ENCODE measurements around the gene GARS1.

GARS1 gene

DNA sequence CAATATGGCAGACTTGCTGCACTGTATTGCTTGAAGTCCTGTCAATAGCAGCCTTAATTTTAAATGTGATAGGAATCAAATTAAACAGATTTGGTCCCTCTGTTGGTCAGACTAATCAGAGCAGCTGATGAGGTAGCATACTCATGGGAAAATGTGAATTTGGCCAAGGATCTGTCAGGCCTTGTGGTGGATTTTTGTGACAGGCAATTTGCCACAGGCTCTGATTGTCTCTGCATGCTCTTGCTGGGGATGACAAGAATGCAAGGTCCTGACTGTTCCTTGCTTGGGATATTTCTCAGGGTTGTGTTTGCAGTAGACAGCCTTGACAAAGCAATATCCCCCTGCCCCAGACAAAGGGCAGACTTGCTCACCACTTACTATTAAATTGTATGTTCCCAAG, 41.5 kb upstream of the GARS1 start:
- no peak overlapping the region for H3K27ac ChIP-seq
- H3K4me3 ChIP-seq, result no peak overlapping the region
- no peak for DNase-seq (ENCODE audit: low spot score)
- TF ChIP-seq, protein P1, sequence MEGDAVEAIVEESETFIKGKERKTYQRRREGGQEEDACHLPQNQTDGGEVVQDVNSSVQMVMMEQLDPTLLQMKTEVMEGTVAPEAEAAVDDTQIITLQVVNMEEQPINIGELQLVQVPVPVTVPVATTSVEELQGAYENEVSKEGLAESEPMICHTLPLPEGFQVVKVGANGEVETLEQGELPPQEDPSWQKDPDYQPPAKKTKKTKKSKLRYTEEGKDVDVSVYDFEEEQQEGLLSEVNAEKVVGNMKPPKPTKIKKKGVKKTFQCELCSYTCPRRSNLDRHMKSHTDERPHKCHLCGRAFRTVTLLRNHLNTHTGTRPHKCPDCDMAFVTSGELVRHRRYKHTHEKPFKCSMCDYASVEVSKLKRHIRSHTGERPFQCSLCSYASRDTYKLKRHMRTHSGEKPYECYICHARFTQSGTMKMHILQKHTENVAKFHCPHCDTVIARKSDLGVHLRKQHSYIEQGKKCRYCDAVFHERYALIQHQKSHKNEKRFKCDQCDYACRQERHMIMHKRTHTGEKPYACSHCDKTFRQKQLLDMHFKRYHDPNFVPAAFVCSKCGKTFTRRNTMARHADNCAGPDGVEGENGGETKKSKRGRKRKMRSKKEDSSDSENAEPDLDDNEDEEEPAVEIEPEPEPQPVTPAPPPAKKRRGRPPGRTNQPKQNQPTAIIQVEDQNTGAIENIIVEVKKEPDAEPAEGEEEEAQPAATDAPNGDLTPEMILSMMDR (IDR thresholded peaks at IDR 0.05), result no peak

DNA sequence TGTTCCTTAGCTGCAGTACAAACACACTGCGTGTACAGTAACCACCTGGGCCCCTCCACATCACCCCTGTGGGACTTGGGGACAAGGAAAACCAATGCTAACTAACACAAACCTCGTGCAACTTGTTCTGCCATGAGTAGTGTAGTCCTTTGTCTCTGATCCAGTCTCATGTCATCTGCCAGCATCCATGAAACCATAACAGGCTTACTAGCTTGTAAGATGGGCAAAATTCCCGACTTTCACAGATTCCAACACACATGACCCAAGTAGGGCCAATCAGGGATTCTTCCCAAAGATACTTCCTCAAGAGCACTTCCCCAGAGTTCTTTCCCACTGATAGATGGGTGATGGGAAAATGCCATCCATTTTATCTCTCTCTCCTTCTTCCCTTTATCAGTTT, 41.1 kb upstream of the GARS1 start:
- no peak for DNase-seq (ENCODE audit: low spot score)
- TF ChIP-seq, protein P1 (IDR thresholded peaks at IDR 0.05), result no peak
- Histone ChIP-seq H3K27ac (no peak overlapping the region), H3K4me3 (no peak overlapping the region)

DNA sequence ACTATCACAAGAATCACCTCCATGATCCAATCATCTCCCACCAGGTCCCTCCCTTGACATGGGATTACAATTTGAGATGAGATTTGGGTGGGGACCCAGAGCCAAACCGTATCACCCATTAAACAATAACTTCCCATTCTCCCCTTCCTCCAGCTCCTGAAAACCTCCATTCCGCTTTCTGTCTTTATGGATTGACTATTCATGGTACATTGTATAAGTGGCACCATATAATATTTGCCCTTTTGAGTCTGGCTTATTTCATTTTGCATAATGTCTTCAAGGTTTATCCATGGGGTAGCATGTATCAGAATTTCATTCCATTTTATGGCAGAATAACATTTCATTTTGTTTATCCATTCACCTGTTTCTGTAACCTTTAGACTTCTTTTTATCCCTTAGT, 39.2 kb upstream of the GARS1 start:
- DNase-seq (ENCODE audit: low spot score), result no peak
- Histone ChIP-seq H3K27ac (no peak overlapping the region), H3K4me3 (no peak overlapping the region)
- TF ChIP-seq, protein P1 (IDR thresholded peaks at IDR 0.05), result no peak

DNA sequence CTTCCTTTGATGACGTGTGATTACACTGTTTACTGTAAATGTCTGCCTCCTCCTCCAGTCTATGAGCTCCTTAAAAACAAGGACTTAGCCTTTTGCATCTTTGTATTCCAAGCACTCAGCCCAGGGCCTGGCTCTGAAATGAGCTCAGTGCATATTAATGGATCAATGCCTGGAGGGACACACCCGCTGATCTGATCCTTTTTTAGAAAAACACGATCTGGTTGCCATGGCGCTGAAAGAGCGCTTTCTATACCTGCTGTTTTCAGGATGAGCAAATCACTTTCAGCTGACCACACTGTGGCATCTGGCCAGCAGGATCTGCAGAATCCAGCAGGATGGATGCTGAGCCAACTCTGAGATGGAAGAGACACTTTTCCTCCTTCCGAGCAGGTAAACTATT, 37.8 kb upstream of the GARS1 start:
- DNase-seq (ENCODE audit: low spot score), result no peak
- H3K4me3 ChIP-seq, result no peak overlapping the region
- TF ChIP-seq, protein P1 (IDR thresholded peaks at IDR 0.05), result no peak
- no peak overlapping the region for H3K27ac ChIP-seq

DNA sequence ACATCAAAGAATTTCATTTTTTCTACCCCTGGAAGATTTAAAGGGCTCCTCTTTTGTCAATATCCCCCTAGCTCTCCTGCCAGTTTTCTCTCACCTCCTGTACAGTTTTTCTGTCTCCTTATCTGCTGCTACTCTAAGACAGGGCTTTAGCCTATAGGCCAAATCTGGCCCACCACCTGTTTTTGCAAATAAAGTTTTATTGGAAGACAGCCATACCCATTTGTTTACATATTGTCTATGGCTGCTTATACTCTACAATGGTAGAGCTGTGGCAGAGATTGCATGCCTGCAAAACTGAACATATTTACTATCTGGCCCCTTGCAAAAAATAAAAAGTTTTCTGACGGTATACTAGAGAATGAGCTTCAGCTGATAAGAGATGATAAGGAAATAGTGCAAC, 37.4 kb upstream of the GARS1 start:
- Histone ChIP-seq H3K27ac (no peak overlapping the region), H3K4me3 (no peak overlapping the region)
- TF ChIP-seq, protein P1 (IDR thresholded peaks at IDR 0.05), result no peak
- no peak for DNase-seq (ENCODE audit: low spot score)

DNA sequence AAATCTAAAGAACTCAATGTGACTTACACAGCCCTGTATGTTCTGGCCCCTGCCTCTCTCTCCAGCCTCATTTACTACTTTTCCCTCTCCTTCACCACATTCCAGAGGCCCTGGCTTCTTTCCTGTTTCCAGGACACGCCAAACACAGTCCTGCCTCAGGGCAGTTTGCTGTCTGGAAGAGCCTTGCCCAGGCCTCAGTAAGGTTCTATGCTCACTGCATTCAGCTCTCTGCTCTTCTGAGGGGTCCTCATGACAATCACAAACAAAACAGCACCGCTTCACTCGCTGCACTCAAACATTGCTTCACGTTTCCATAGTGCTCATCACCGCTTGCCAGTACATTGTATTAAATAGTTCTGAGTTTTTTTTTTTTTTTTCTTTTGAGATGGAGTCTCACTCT, 35.1 kb upstream of the GARS1 start:
- H3K27ac ChIP-seq, result no peak overlapping the region
- H3K4me3 ChIP-seq, result no peak overlapping the region
- DNase-seq (ENCODE audit: low spot score), result no peak
- TF ChIP-seq, protein P1 (IDR thresholded peaks at IDR 0.05), result no peak

DNA sequence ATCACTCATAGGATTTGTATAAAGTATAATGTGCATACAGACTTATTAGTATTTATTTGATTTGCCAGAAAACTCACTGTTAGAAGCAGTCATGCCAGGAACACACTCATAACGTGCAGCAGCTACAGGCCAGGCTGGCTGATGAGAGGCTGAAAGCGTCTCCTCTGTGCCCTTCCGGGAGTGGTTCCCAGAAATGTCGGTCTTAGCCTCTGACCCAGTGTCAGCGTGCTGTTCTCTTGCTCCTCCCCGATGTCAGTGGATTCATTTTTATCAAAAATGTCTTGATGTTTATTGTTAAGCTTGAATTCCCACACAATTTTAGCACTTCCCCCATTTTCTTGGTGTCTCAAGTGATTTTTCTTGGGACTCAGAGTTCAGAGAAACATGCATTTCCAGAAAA, 33.3 kb upstream of the GARS1 start:
- H3K4me3 ChIP-seq, result no peak overlapping the region
- TF ChIP-seq, protein P1 (IDR thresholded peaks at IDR 0.05), result no peak
- peak overlapping the region in 1 of 2 donors; percentile 35 for H3K27ac ChIP-seq
- DNase-seq (ENCODE audit: low spot score), result no peak
